CD8-positive, alpha-beta memory T cell (primary cell): ENCODE results near the gene SSMEM1. TPM values are rescaled to one million over a fixed set of nuclear protein-coding genes. Genes with fewer than 3 reads are reported as not detected.
"Not testable (repeated sequence)": the region's sequence is repeated elsewhere in the genome, so short reads cannot be mapped to it uniquely, and the experiment has no call there.

Experiments used
- CTCF ChIA-PET: fragments of 350-600 bp; sonication (Branson Sonifier 250); formaldehyde crosslinking; loops from one replicate; lab custom pipeline; 2021; ENCODE audit warnings: antibody characterized with exemption; lab: Charles Lee
- POLR2A ChIA-PET: fragments of 350-600 bp; sonication (Branson Sonifier 250); formaldehyde crosslinking; loops from one replicate; lab custom pipeline; 2021; ENCODE audit warnings: antibody characterized with exemption; lab: Charles Lee
- DNase-seq, 5 donors: peaks; one replicate each; pipeline versions ENCODE4 v3.0.0 to v3.0.0-alpha.2; 2020 to 2022; ENCODE audit warnings: mixed read lengths in 1 of 5
- H3K27ac ChIP-seq: one replicate; pipeline ENCODE4 v1.7.0; 2013; ENCODE audit warnings: low read depth, mild to moderate bottlenecking, low read length, moderate library complexity
- H3K27me3 ChIP-seq: 2 replicates; pipeline ENCODE4 v1.7.0; 2013; ENCODE audit warnings: low read length, mild to moderate bottlenecking; ENCODE audit not compliant: insufficient read depth, poor library complexity, severe bottlenecking
- H3K36me3 ChIP-seq: 2 replicates; pipeline ENCODE4 v1.7.0; 2013; ENCODE audit warnings: mild to moderate bottlenecking, low read length, moderate library complexity; ENCODE audit not compliant: insufficient read depth
- H3K4me1 ChIP-seq: 2 replicates; pipeline ENCODE4 v1.7.0; 2013; ENCODE audit warnings: mild to moderate bottlenecking, low read length, moderate library complexity; ENCODE audit not compliant: insufficient read depth
- H3K4me3 ChIP-seq: 2 replicates; pipeline ENCODE4 v1.7.0; 2013; ENCODE audit warnings: mild to moderate bottlenecking, low read length
- H3K9me3 ChIP-seq: 2 replicates; pipeline ENCODE4 v1.7.0; 2013; ENCODE audit warnings: mild to moderate bottlenecking, low read length
- H3K27ac Mint-ChIP-seq, 8 donors: one replicate each; pipeline ENCODE4 v1.8.0; 2020 to 2021; ENCODE audit warnings: mixed read lengths in 8 of 8, mild to moderate bottlenecking in 6 of 8, inconsistent platforms in 3 of 8, moderate library complexity in 3 of 8
- H3K27me3 Mint-ChIP-seq, 2 donors: one replicate each; pipeline ENCODE4 v1.8.0; 2020 to 2021; ENCODE audit warnings: mixed read lengths in 2 of 2, mild to moderate bottlenecking in 1 of 2, moderate library complexity in 1 of 2
- H3K36me3 Mint-ChIP-seq, 3 donors: one replicate each; pipeline ENCODE4 v1.8.0; 2020 to 2021; ENCODE audit warnings: mixed read lengths in 3 of 3, inconsistent platforms in 1 of 3, mild to moderate bottlenecking in 1 of 3
- H3K4me1 Mint-ChIP-seq, 3 donors: one replicate each; pipeline ENCODE4 v1.8.0; 2020 to 2021; ENCODE audit warnings: mixed read lengths in 3 of 3, inconsistent platforms in 1 of 3, mild to moderate bottlenecking in 1 of 3
- H3K4me3 Mint-ChIP-seq, 7 donors: one replicate each; pipeline ENCODE4 v1.8.0; 2020 to 2021; ENCODE audit warnings: mixed read lengths in 7 of 7, mild to moderate bottlenecking in 6 of 7, moderate library complexity in 4 of 7, inconsistent platforms in 2 of 7
- H3K9me3 Mint-ChIP-seq, 5 donors: one replicate each; pipeline ENCODE4 v1.8.0; 2020 to 2022; ENCODE audit warnings: mixed read lengths in 5 of 5, mild to moderate bottlenecking in 3 of 5, moderate library complexity in 2 of 5, inconsistent platforms in 1 of 5
- polyA plus RNA-seq: library from polyadenylated mRNA; unstranded; fragments of 300-500 nt; fragmentation: Illumina TruSeq; gene quantifications from one replicate; pipeline ENCODE4 v1.2.3, GENCODE V29; 2021
- total RNA-seq, 2 experiments: library from RNA; stranded (reverse); gene quantifications; one replicate each; pipeline ENCODE4 v1.2.3, GENCODE V29; 2021

SSMEM1 gene
- total and polyA plus RNA-seq, 3 experiments from 2014 or later: not detected

DNA sequence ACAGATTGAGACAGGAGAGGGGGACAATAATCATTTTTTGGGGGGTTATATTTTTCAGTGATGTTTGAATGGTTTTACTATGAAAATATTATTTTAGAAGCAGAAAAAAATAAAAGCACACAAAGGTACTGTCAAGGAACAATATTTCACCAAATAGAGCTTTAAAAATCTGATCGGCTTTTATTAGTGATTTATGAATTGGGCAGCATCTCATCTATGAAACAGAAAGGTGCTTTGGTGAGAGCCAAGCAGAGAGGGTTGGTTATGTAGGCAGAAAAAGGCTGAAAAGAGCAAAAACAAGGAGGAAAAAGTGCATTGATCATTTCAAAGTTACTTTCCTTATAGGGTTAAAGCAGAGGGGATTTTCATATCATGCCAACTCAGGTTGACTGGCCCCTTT lies 32.6 kb downstream of the SSMEM1 start:
- H3K9me3 ChIP-seq: no peaks in the 10 kb centered on the region

DNA sequence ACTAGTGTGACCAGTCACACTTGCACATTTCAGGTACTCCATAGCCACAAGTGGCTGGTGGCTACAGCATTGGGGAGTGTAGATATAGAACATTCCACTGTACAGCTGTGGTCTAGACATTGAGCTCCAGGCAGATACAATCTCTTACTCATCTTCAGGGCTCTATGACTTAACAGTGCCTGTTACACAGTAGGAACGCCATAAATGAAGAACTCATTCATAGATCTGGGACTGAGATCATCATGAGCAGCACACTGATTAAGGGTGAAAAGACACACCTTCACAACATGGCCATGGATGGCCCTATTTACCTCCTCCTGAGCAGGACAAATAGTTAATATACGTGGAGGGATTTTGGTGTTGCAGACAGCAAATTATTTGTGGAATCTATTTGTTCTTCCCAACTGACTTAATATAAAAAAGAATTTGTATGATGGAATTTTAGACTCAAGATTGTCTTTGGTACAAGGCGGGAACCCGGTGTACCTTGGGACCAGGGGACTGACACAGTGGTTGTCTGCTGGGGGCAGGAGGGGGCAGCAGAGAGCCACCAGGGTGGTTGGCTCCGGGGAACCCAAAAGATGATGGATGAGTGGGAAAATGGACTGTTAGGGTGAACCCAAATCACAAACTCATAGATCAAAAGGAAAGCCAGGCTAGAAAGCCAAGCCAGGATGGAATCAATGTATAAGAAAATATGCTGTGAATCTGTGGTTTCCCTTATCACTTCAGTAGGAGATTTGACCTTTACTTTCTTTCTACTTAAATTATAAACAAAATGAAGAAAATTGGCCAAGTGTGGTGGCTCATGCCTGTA lies 34.7 kb downstream of the SSMEM1 start:
- H3K27me3 ChIP-seq: no peaks in the 10 kb centered on the region
- Mint-ChIP-seq H3K27ac (no peak overlapping the region), H3K9me3 (peaks cover 0 to 4% (median 2%) of the 10 kb centered on the region in 5 donors), H3K4me3 (no peak overlapping the region), H3K4me1 (peaks cover 3 to 10% (median 5%) of the 10 kb centered on the region in 3 donors), H3K36me3 (no peaks in the 10 kb centered on the region), H3K27me3 (peaks cover 5 to 16% of the 10 kb centered on the region in 2 donors)
- no peak overlapping the region for H3K27ac ChIP-seq
- ChIA-PET CTCF (interaction anchor here (1.2 kb wide), 1 partner anchor 516 kb away, joined by 4 read pairs; no protein-coding TSS in a partner anchor), POLR2A (interaction anchor here (0.5 kb wide), 1 partner anchor 471 kb away, joined by 4 read pairs; no protein-coding TSS in a partner anchor)
- DNase-seq: peak; percentile 8 to 62 (median 15)
- H3K9me3 ChIP-seq: no peaks in the 10 kb centered on the region
- no peaks in the 10 kb centered on the region for H3K36me3 ChIP-seq
- H3K4me1 ChIP-seq: no peaks in the 10 kb centered on the region
- H3K4me3 ChIP-seq: no peak overlapping the region

More for the DNA sequence above, 32.6 kb downstream of the SSMEM1 start:
- POLR2A ChIA-PET: no interaction called here
- no peak overlapping the region for H3K27ac Mint-ChIP-seq
- H3K27me3 Mint-ChIP-seq: peaks cover 5 to 24% of the 10 kb centered on the region in 2 donors
- CTCF ChIA-PET: no interaction called here
- Histone ChIP-seq H3K4me1 (no peaks in the 10 kb centered on the region), H3K27ac (no peak overlapping the region), H3K4me3 (no peak overlapping the region), H3K36me3 (no peaks in the 10 kb centered on the region), H3K27me3 (no peaks in the 10 kb centered on the region)
- H3K9me3 Mint-ChIP-seq: no peaks in the 10 kb centered on the region
- H3K4me1 Mint-ChIP-seq: peaks cover 3 to 10% (median 5%) of the 10 kb centered on the region in 3 donors
- no peaks in the 10 kb centered on the region for H3K36me3 Mint-ChIP-seq
- no peak overlapping the region for H3K4me3 Mint-ChIP-seq
- DNase-seq: no peak

DNA sequence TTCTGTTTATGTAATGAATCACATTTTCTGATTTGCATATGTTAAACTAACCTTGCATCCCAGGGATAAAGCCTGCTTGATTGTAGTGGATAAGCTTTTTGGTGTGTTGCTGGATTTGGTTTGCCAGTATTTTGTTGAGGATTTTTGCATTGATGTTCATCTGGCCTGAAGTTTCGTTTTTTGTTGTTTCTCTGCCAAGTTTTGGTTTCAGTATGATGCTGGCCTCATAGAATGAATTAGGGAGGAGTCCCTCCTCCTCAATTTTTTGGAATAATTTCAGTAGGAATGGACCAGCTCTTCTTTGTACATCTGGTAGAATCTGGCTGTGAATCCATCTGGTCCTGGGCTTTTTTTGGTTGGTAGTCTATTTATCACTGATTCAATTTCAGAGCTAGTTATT lies 35.8 kb downstream of the SSMEM1 start:
- H3K4me1 Mint-ChIP-seq, DNase-seq, H3K36me3 ChIP-seq, H3K4me3 Mint-ChIP-seq, H3K27me3 ChIP-seq, H3K4me3 ChIP-seq, CTCF ChIA-PET, POLR2A ChIA-PET, H3K27ac Mint-ChIP-seq, H3K9me3 ChIP-seq, H3K27ac ChIP-seq, H3K4me1 ChIP-seq, H3K36me3 Mint-ChIP-seq, H3K9me3 Mint-ChIP-seq: not testable (repeated sequence)
- H3K27me3 Mint-ChIP-seq: peaks cover 2 to 16% of the 10 kb centered on the region in 2 donors

DNA sequence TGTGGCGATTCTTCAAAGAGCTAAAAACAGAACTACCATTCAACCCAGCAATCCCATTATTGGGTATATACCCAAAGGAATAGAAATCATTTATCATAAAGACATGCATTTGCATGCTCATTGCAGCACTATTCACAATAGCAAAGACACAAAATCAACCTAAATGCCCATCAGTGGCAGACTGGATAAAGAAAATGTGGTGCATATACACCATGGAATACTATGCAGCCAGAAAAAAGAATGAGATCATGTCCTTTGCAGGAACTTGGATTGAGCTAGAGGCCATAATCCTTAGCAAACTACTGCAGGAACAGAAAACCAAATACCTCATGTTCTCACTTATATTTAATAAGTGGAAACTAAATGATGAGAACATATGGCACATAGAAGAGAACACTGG lies 38.8 kb downstream of the SSMEM1 start:
- CTCF ChIA-PET, POLR2A ChIA-PET: not testable (repeated sequence)

DNA sequence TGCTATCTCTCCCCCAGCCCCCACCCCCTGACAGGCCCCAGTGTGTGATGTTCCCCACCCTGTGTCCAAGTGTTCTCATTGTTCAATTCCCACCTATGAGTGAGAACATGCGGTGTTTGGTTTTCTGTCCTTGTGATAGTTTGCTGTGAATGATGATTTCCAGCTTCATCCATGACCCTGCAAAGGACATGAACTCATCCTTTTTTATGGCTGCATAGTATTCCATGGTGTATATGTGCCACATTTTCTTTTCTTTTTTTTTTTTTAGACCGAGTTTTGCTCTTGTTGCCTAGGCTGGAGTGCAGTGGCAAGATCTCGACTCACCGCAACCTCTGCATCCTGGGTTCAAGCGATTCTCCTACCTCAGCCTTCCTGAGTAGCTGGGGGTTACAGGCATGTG lies 41.2 kb downstream of the SSMEM1 start:
- H3K4me1 Mint-ChIP-seq, H3K27ac ChIP-seq, CTCF ChIA-PET, H3K27ac Mint-ChIP-seq, H3K9me3 ChIP-seq, H3K4me3 Mint-ChIP-seq, H3K4me1 ChIP-seq, H3K36me3 ChIP-seq, H3K27me3 ChIP-seq, DNase-seq, H3K4me3 ChIP-seq, POLR2A ChIA-PET, H3K36me3 Mint-ChIP-seq: not testable (repeated sequence)
- Mint-ChIP-seq H3K27me3 (peaks cover 0 to 33% of the 10 kb centered on the region in 2 donors), H3K9me3 (peaks cover 2 to 12% (median 8%) of the 10 kb centered on the region in 5 donors)

More for the DNA sequence above, 38.8 kb downstream of the SSMEM1 start:
- H3K27ac ChIP-seq, H3K9me3 Mint-ChIP-seq, H3K27ac Mint-ChIP-seq, H3K36me3 ChIP-seq, H3K27me3 ChIP-seq, H3K4me1 Mint-ChIP-seq, H3K4me3 ChIP-seq, H3K4me3 Mint-ChIP-seq, H3K36me3 Mint-ChIP-seq, DNase-seq, H3K9me3 ChIP-seq, H3K4me1 ChIP-seq: not testable (repeated sequence)
- H3K27me3 Mint-ChIP-seq: peaks cover 0 to 16% of the 10 kb centered on the region in 2 donors

DNA sequence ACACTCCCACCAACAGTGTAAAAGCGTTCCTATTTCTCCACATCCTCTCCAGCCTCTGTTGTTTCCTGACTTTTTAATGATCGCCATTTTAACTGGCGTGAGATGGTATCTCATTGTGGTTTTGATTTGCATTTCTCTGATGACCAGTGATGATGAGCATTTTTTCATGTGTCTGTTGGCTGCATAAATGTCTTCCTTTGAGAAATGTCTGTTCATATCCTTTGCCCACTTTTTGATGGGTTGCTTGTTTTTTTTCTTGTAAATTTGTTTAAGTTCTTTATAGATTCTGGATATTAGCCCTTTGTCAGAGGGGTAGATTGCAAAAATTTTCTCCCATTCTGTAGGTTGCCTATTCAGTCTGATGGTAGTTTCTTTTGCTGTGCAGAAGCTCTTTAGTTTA lies 42.0 kb downstream of the SSMEM1 start:
- H3K27me3 ChIP-seq, H3K4me3 Mint-ChIP-seq, H3K9me3 ChIP-seq, POLR2A ChIA-PET, CTCF ChIA-PET, H3K27ac ChIP-seq, DNase-seq, H3K4me1 Mint-ChIP-seq, H3K27ac Mint-ChIP-seq, H3K4me1 ChIP-seq, H3K36me3 Mint-ChIP-seq, H3K4me3 ChIP-seq, H3K36me3 ChIP-seq: not testable (repeated sequence)
- peaks cover 2 to 14% (median 11%) of the 10 kb centered on the region in 5 donors for H3K9me3 Mint-ChIP-seq
- H3K27me3 Mint-ChIP-seq: peaks cover 0 to 28% of the 10 kb centered on the region in 2 donors

DNA sequence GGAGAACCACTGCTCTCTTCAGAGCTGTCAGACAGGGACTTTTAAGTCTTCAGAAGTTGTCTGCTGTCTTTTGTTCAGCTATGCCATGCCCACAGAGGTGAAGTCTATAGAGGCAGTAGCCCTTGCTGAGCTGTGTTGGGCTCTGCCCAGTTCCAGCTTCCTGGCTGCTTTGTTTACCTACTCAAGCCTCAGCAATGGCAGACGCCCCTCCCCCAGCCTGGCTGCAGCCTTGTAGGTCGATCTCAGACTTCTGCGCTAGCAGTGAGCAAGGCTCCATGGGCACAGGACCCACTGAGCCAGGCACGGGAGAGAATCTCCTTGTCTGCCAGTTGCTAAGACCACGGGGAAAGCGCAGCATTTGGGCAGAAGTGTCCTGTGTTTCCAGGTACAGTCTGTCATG lies 46.9 kb downstream of the SSMEM1 start:
- Histone ChIP-seq H3K4me3 (no peak overlapping the region), H3K36me3 (no peaks in the 10 kb centered on the region), H3K27ac (no peak overlapping the region), H3K27me3 (no peaks in the 10 kb centered on the region), H3K9me3 (no peaks in the 10 kb centered on the region), H3K4me1 (no peaks in the 10 kb centered on the region)
- H3K9me3 Mint-ChIP-seq: peaks cover 12 to 35% (median 19%) of the 10 kb centered on the region in 5 donors
- H3K4me1 Mint-ChIP-seq: no peaks in the 10 kb centered on the region
- ChIA-PET CTCF (no interaction called here), POLR2A (no interaction called here)
- peaks cover 9 to 35% of the 10 kb centered on the region in 2 donors for H3K27me3 Mint-ChIP-seq
- H3K27ac Mint-ChIP-seq: no peak overlapping the region
- peaks cover 0 to 18% (median 2%) of the 10 kb centered on the region in 3 donors for H3K36me3 Mint-ChIP-seq
- no peak overlapping the region for H3K4me3 Mint-ChIP-seq
- no peak for DNase-seq

DNA sequence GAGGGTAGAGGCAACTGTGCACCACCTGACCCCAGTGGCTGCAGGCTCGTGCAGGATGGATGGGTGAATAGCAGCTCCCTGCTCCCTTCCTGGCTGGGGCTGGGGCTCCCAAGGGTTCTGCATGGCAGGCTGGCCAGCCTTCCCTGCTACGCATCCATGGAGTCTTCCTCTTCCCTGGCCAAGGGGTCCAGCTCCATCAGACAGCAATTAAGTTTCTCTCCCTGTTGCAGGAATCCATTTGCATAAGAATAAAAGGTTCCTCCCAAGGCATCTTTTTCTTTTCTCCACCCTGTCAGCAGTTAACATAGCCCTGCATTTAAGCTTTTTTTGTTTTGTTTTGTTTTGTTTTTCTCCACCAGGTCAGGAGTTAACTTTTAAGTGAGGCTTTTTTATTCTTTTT lies 49.0 kb downstream of the SSMEM1 start:
- Mint-ChIP-seq H3K4me3 (no peak overlapping the region), H3K27me3 (peaks cover 9 to 31% of the 10 kb centered on the region in 2 donors)
- POLR2A ChIA-PET: no interaction called here

More for the DNA sequence above, 49.0 kb downstream of the SSMEM1 start:
- CTCF ChIA-PET: no interaction called here
- H3K27ac ChIP-seq: no peak overlapping the region
- H3K4me3 ChIP-seq: no peak overlapping the region
- Mint-ChIP-seq H3K36me3 (peaks cover 0 to 18% (median 2%) of the 10 kb centered on the region in 3 donors), H3K27ac (no peak overlapping the region), H3K9me3 (peaks cover 12 to 45% (median 29%) of the 10 kb centered on the region in 5 donors), H3K4me1 (no peaks in the 10 kb centered on the region)
- H3K4me1 ChIP-seq: no peaks in the 10 kb centered on the region
- no peaks in the 10 kb centered on the region for H3K27me3 ChIP-seq
- DNase-seq: no peak
- no peaks in the 10 kb centered on the region for H3K36me3 ChIP-seq
- H3K9me3 ChIP-seq: no peaks in the 10 kb centered on the region
